Mucosa of descending colon (tissue), 3 donors: ENCODE data around the gene PRMT6. TPM values are rescaled to one million over a fixed set of nuclear protein-coding genes. Genes with fewer than 3 reads are reported as not detected.
A peak's percentile ranks its signal among the peaks of the same experiment; 100 is the strongest.
"Not testable (repeated sequence)": the region's sequence is repeated elsewhere in the genome, so short reads cannot be mapped to it uniquely, and the experiment has no call there.

Experiments used
- ATAC-seq: fragments of 200-7000 bp; cut with Tn5 transposase; one replicate; pipeline ENCODE4 v1.9.1; 2020; ENCODE audit warnings: mild to moderate bottlenecking, moderate library complexity
- DNase-seq, 3 donors: peaks; one replicate each; pipeline ENCODE4 v3.0.0-alpha.2; 2020
- H3K36me3 ChIP-seq: fragments of 200-600 bp; one replicate; pipeline ENCODE4 v1.8.0; 2021; ENCODE audit warnings: low read depth, mild to moderate bottlenecking
- H3K4me1 ChIP-seq: fragments of 200-600 bp; one replicate; pipeline ENCODE4 v1.8.0; 2021; ENCODE audit warnings: low read depth, mild to moderate bottlenecking
- H3K4me3 ChIP-seq: fragments of 200-600 bp; one replicate; pipeline ENCODE4 v1.8.0; 2021; ENCODE audit warnings: mild to moderate bottlenecking
- H3K9me3 ChIP-seq: fragments of 200-600 bp; one replicate; pipeline ENCODE4 v1.8.0; 2021; ENCODE audit warnings: mild to moderate bottlenecking
- intact Hi-C, 2 donors: fragments of 100-400 bp; cut with DNase I in 1 of 2; cut with micrococcal nuclease in 1 of 2; formaldehyde crosslinking; loops; one replicate each; pipeline versions ENCODE4 v1.11.0 to v1.11.1; 2022; cut with DNase I, micrococcal nuclease
- total RNA-seq, 3 donors: library from RNA; stranded (reverse); fragmentation: NEBNext Ultra II Directional in 2 of 3; extraction: Animal tissue kit (Norgen Biotek cat#: 25700) in 2 of 3; gene quantifications; one replicate each; pipeline versions ENCODE4 v1.2.1 to v1.2.4, GENCODE V29; 2021 to 2023
- TF ChIP-seq, protein P1 (sequence below): fragments of 200-600 bp; IDR thresholded peaks from one replicate; pipeline ENCODE4 v1.8.0; 2022; ENCODE audit warnings: antibody characterized with exemption, mild to moderate bottlenecking
- donor health status: DM: no; HTN: no; CAD: no; lungs with moderate emphysema.
- donor health status: DM: no; HTN: no; CAD: no.
- donor health status: DM: no; HTN: yes; CAD: no.

PRMT6 gene
- total RNA-seq, 3 donors from 2014 or later, result 9.5 to 13.7 (median 12.1) TPM

DNA sequence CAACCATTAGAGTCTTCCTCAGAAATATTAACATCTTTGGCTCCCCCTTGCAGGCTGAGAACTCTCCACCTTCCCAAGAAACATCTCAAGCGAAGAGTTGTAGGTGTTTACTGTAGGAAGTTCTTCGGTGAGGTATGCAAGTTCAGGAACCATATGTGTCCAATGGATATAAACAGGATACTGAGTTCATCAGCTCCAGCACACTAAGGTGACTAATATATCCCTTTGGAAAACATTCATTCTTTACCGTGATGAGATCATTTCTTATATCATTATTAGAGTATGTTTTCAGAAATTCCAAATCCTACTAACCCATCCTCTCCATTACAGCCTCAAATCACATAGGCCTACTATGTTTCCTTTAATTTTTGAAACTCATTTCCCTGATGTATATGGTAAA is 37.3 kb upstream of the PRMT6 start:
- TF ChIP-seq, protein P1, sequence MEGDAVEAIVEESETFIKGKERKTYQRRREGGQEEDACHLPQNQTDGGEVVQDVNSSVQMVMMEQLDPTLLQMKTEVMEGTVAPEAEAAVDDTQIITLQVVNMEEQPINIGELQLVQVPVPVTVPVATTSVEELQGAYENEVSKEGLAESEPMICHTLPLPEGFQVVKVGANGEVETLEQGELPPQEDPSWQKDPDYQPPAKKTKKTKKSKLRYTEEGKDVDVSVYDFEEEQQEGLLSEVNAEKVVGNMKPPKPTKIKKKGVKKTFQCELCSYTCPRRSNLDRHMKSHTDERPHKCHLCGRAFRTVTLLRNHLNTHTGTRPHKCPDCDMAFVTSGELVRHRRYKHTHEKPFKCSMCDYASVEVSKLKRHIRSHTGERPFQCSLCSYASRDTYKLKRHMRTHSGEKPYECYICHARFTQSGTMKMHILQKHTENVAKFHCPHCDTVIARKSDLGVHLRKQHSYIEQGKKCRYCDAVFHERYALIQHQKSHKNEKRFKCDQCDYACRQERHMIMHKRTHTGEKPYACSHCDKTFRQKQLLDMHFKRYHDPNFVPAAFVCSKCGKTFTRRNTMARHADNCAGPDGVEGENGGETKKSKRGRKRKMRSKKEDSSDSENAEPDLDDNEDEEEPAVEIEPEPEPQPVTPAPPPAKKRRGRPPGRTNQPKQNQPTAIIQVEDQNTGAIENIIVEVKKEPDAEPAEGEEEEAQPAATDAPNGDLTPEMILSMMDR, result no peak

DNA sequence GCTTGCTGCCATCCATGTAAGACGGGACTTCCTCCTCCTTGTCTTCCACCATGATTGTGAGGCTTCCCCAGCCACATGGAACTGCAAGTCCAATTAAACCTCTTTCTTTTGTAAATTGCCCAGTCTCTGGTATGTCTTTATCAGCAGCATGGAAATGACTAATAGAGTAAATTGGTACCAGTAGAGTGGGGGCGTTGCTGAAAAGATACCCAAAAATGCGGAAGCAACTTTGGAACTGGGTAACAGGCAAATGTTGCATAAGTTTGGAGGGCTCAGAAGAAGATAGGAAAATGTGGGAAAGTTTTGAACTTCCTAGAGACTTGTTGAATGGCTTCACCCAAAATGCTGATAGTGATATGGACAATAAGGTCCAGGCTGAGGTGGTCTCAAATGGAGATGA is 17.6 kb upstream of the PRMT6 start:
- H3K4me3 ChIP-seq, DNase-seq, H3K36me3 ChIP-seq, H3K9me3 ChIP-seq, intact Hi-C loops, ATAC-seq, H3K4me1 ChIP-seq: not testable (repeated sequence)

More for the DNA sequence above, 37.3 kb upstream of the PRMT6 start:
- no peak overlapping the region for H3K4me3 ChIP-seq
- no peak for ATAC-seq
- intact Hi-C loops, result no loop called here
- no peaks in the 10 kb centered on the region for H3K4me1 ChIP-seq
- H3K36me3 ChIP-seq, result no peaks in the 10 kb centered on the region
- H3K9me3 ChIP-seq, result no peaks in the 10 kb centered on the region
- no peak for DNase-seq

DNA sequence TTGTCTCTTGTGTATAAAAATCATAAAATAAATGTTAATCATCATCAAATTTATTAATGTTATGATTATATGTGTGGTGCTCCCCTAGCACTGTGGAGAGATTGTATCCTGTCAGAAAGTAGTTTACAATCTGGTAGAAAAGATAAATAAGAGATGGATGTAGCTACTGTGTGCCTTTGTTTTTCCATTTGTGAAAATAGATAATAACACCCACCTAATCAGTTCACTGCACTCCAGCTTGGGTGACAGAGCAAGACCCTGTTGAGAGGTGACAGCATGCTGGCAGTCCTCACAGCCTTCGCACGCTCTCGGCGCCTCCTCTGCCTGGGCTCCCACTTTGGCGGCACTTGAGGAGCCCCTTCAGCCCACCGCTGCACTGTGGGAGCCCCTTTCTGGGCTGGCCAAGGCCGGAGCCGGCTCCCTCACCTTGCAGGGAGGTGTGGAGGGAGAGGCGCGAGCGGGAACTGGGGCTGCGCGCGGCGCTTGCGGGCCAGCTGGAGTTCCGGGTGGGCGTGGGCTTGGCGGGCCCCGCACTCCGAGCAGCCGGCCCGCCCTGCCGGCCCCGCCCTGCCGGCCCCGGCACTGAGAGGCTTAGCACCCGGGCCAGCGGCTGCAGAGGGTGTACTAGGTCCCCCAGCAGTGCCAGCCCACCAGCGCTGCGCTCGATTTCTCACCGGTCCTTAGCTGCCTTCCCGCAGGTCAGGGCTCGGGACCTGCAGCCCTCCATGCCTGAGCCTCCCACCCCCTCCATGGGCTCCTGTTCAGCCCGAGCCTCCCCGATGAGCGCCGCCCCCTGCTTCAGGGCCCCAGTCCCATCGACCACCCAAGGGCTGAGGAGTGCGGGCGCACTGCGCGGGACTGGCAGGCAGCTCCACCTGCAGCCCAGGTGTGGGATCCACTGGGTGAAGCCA is 11.9 kb upstream of the PRMT6 start:
- H3K36me3 ChIP-seq, H3K4me3 ChIP-seq, DNase-seq, H3K4me1 ChIP-seq, intact Hi-C loops, H3K9me3 ChIP-seq, ATAC-seq: not testable (repeated sequence)

DNA sequence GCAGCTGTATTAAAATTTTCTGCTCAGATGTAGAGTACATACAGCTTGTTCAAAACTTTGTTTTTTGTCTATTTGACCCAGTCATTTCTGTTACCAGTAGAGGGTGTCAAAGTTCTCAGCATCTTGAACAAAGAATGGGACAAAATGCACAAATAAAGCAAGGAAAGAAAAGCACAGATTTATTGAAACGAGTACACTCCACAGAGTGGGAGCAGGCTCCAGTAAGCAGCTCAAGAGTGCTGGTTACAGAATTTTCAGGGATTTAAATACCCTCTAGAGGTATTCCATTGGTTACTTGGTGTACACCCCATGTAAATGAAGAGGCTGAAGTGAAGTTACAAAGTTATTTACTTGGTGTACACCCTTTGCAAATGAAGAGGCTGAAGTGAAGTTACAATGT is 8.9 kb upstream of the PRMT6 start:
- ATAC-seq (no peak), DNase-seq (no peak)
- Histone ChIP-seq H3K4me1 (no peaks in the 10 kb centered on the region), H3K36me3 (no peaks in the 10 kb centered on the region), H3K4me3 (no peak overlapping the region), H3K9me3 (no peaks in the 10 kb centered on the region)
- TF ChIP-seq, protein P1, result no peak
- intact Hi-C loops, result no loop called here

DNA sequence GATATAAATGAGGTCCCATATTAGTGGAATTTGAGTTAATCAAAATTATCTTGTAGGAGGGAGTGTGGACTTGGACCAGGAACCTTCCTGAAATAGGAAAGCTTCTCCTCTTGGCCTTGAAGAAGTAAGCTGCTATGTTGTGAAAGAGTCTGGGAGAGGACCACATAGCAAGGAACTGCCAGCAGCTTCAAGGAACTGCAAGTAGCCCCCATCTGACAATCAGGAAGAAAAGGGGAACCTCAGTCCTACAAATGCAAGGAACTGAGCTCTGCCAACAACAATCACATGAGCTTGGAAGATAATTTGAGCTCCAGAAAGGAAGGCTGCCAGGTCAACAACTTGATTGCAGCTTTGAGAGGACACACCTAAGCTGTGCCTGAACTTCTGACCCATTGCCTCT is 8.2 kb upstream of the PRMT6 start:
- peak in 1 of 3 donors; percentile 35 for DNase-seq
- no peaks in the 10 kb centered on the region for H3K36me3 ChIP-seq
- intact Hi-C loops, result no loop called here
- TF ChIP-seq, protein P1, result no peak
- H3K9me3 ChIP-seq, result no peaks in the 10 kb centered on the region
- no peak overlapping the region for H3K4me3 ChIP-seq
- H3K4me1 ChIP-seq, result no peaks in the 10 kb centered on the region
- ATAC-seq, result no peak

DNA sequence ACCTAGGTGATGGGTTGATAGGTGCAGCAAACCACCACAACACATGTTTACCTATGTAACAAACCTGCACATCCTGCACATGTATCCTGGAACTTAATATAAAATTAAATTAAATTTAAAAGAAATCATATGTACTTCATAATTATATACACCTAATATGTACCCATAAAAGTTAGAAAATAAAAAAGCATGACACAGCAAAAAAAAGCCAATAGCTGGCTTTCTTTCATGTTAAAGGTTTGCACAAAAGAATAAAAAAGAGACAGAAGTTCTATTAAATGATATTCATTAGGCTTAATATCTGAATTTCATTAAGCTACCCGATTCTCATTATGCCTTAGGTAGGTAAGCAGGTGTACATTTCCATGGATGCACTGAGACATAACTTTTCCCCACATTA is 5.2 kb upstream of the PRMT6 start:
- H3K36me3 ChIP-seq, result no peaks in the 10 kb centered on the region
- ATAC-seq (no peak), DNase-seq (no peak)
- TF ChIP-seq, protein P1, result no peak
- no peaks in the 10 kb centered on the region for H3K9me3 ChIP-seq
- intact Hi-C loops, result no loop called here
- no peaks in the 10 kb centered on the region for H3K4me1 ChIP-seq
- H3K4me3 ChIP-seq, result no peak overlapping the region

DNA sequence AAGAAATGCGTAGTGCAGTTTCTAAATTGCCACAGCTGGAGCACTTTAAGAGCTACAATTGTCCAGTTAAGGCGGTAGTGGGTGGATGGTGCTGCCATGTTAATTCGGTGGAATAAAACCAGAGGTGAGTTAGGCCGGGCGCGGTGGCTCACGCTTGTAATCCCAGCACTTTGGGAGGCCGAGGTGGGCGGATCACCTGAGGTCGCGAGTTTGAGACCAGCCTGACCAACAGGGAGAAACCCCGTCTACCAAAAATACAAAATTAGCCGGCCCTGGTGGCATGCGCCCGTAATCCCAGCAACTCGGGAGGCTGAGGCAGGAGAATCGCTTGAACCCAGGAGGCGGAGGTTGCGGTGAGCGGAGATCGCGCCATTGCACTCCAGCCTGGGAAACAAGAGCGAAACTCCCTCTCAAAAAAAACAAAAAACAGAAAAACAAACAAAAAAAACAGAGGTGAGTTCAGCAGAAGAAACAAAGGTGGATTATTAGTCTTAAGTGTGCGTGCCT is 502 bp upstream of the PRMT6 start:
- ATAC-seq, H3K4me1 ChIP-seq, H3K9me3 ChIP-seq, H3K36me3 ChIP-seq, intact Hi-C loops: not testable (repeated sequence)
- H3K4me3 ChIP-seq, result peak overlapping the region; percentile 51
- DNase-seq, result peak; percentile 21 to 51 (median 26)
